ENCODE measurements around the gene KLHL25. TPM values are rescaled to one million over a fixed set of nuclear protein-coding genes. Genes with fewer than 3 reads are reported as not detected.

Gene KLHL25
- total and polyA plus RNA-seq, 2 of the 8 experiments (the other 6 are each of a cell fraction or from before 2014, with no cell fraction given), result 16.5 to 22.0 TPM

DNA sequence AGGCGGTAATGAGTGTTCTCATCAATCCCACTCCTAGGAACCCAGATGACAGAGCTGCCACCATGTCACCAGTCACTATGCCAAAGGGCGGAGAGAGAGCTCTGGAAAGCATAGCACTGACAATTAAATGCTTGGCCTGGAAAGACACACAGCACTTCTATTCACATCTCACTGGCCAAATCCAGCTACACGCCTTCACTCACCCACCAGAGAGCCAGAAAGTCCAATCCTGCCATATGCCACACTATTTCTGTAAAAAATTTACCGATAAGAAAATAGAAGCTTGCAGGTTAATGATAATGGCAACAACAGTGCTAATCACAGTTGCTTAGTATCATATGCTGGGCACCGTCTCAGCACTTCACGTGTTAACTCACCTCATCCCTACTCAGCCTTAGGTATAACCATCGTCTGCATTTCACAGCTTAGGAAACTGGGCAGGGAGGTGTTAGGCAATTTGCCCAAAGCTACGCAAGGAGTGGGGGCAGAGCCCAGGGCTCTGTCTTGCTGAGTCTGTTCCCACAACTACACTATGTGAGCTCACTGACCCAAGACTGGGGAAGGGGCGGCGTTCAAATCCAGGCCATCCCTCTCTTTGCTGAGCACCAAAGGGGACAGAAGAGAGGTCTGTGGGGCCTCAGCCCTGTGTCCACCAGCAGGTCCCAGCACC lies 16.5 kb downstream of the KLHL25 start (continued):
- TF ChIP-seq, protein P1, sequence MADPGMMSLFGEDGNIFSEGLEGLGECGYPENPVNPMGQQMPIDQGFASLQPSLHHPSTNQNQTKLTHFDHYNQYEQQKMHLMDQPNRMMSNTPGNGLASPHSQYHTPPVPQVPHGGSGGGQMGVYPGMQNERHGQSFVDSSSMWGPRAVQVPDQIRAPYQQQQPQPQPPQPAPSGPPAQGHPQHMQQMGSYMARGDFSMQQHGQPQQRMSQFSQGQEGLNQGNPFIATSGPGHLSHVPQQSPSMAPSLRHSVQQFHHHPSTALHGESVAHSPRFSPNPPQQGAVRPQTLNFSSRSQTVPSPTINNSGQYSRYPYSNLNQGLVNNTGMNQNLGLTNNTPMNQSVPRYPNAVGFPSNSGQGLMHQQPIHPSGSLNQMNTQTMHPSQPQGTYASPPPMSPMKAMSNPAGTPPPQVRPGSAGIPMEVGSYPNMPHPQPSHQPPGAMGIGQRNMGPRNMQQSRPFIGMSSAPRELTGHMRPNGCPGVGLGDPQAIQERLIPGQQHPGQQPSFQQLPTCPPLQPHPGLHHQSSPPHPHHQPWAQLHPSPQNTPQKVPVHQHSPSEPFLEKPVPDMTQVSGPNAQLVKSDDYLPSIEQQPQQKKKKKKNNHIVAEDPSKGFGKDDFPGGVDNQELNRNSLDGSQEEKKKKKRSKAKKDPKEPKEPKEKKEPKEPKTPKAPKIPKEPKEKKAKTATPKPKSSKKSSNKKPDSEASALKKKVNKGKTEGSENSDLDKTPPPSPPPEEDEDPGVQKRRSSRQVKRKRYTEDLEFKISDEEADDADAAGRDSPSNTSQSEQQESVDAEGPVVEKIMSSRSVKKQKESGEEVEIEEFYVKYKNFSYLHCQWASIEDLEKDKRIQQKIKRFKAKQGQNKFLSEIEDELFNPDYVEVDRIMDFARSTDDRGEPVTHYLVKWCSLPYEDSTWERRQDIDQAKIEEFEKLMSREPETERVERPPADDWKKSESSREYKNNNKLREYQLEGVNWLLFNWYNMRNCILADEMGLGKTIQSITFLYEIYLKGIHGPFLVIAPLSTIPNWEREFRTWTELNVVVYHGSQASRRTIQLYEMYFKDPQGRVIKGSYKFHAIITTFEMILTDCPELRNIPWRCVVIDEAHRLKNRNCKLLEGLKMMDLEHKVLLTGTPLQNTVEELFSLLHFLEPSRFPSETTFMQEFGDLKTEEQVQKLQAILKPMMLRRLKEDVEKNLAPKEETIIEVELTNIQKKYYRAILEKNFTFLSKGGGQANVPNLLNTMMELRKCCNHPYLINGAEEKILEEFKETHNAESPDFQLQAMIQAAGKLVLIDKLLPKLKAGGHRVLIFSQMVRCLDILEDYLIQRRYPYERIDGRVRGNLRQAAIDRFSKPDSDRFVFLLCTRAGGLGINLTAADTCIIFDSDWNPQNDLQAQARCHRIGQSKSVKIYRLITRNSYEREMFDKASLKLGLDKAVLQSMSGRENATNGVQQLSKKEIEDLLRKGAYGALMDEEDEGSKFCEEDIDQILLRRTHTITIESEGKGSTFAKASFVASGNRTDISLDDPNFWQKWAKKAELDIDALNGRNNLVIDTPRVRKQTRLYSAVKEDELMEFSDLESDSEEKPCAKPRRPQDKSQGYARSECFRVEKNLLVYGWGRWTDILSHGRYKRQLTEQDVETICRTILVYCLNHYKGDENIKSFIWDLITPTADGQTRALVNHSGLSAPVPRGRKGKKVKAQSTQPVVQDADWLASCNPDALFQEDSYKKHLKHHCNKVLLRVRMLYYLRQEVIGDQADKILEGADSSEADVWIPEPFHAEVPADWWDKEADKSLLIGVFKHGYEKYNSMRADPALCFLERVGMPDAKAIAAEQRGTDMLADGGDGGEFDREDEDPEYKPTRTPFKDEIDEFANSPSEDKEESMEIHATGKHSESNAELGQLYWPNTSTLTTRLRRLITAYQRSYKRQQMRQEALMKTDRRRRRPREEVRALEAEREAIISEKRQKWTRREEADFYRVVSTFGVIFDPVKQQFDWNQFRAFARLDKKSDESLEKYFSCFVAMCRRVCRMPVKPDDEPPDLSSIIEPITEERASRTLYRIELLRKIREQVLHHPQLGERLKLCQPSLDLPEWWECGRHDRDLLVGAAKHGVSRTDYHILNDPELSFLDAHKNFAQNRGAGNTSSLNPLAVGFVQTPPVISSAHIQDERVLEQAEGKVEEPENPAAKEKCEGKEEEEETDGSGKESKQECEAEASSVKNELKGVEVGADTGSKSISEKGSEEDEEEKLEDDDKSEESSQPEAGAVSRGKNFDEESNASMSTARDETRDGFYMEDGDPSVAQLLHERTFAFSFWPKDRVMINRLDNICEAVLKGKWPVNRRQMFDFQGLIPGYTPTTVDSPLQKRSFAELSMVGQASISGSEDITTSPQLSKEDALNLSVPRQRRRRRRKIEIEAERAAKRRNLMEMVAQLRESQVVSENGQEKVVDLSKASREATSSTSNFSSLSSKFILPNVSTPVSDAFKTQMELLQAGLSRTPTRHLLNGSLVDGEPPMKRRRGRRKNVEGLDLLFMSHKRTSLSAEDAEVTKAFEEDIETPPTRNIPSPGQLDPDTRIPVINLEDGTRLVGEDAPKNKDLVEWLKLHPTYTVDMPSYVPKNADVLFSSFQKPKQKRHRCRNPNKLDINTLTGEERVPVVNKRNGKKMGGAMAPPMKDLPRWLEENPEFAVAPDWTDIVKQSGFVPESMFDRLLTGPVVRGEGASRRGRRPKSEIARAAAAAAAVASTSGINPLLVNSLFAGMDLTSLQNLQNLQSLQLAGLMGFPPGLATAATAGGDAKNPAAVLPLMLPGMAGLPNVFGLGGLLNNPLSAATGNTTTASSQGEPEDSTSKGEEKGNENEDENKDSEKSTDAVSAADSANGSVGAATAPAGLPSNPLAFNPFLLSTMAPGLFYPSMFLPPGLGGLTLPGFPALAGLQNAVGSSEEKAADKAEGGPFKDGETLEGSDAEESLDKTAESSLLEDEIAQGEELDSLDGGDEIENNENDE (IDR thresholded peaks at IDR 0.05; ENCODE audit: insufficient replicate concordance, low read length), result no peak
- TF ChIP-seq CHD2 (IDR thresholded peaks at IDR 0.05; ENCODE audit: low read length) (no peak), TAF7 (optimal IDR thresholded peaks at IDR 0.05; ENCODE audit: borderline replicate concordance, low read depth, low read length) (no peak), KDM5A (IDR thresholded peaks at IDR 0.05; ENCODE audit: low read length) (no peak), SUZ12 (IDR thresholded peaks at IDR 0.05; ENCODE audit: low read length) (no peak)
